Lower leg skin (tissue), 4 donors: ENCODE data around the gene PSMB10. TPM values are rescaled to one million over a fixed set of nuclear protein-coding genes. Genes with fewer than 3 reads are reported as not detected.

Experiments
- DNase-seq, 2 donors: peaks; one replicate each; pipeline ENCODE4 v3.0.0-alpha.2; 2019; ENCODE audit warnings: low spot score in 2 of 2
- H3K4me3 ChIP-seq: fragments of 200-600 bp; sonication (generic); 2 replicates; pipeline ENCODE4 v1.5.1; 2017; ENCODE audit warnings: mild to moderate bottlenecking, low read depth; ENCODE audit not compliant: poor library complexity, severe bottlenecking
- POLR2A ChIP-seq, 2 donors: fragments of 450-650 bp; IDR thresholded peaks; one replicate each; pipeline ENCODE4 v1.6.1; 2016 to 2017; ENCODE audit warnings: antibody characterized with exemption in 2 of 2, mild to moderate bottlenecking in 1 of 2, moderate library complexity in 1 of 2
- WGBS, 2 donors: methylation state at CpG; one replicate each; pipeline ENCODE4 v1.1.5; 2018; 5-methylcytosine and 5-hydroxymethylcytosine counted together
- intact Hi-C: fragments of 100-400 bp; cut with DNase I; formaldehyde crosslinking; loops from one replicate; pipeline ENCODE4 v1.15.0; 2023; ENCODE audit warnings: low total_unique reads
- total RNA-seq, 4 donors: library from RNA; depleted of rRNA; stranded (reverse); fragments of >200 nt; gene quantifications; one replicate each; pipeline ENCODE4 v1.1.0, GENCODE V29; 2016
- TF ChIP-seq, protein P1 (sequence below), 3 donors: fragments of 450-650 bp; IDR thresholded peaks; one replicate each; pipeline ENCODE4 v1.5.1; 2016; ENCODE audit warnings: antibody characterized with exemption in 3 of 3, mild to moderate bottlenecking in 3 of 3, moderate library complexity in 2 of 3

PSMB10 gene
- total RNA-seq, 4 donors from 2014 or later: 11.4 to 20.4 (median 17.8) TPM

DNA sequence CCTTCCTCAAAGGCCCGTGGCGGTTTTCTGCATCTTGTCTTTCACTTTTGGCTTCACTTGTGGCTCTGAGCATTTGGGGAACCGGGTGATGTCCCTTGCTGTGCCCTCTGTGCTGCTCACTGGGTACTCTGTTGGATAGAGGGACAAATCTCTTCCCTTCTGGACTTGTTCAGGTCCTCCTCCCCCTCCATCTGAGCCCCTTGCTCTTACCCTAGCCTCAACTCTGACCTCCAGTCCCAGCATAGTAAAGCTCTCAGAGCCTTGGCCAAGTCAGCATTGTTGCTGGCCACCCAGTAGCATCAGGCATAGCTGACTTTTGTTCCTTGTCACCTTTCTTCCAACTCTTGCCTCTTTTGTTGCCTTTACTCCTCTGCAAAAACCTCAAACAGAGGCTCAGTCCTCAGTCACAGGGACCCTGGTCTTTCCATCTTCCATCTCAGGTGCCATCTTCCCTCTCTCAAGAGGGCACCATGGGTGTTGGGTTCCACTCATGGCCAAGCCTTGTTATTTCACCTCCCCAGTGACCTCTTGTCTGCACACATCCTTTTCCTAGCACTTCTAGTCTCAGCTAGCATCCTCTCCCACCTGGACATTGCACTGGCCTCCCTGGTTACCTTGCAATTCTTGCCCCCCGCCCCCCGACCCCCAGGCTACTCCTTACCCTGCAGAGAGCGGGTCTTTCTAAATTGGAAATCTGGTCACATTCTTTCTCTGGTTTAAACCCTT is 393 bp upstream of the PSMB10 start:
- TF ChIP-seq POLR2A (IDR thresholded peaks at IDR 0.05): no peak
- TF ChIP-seq, protein P1, sequence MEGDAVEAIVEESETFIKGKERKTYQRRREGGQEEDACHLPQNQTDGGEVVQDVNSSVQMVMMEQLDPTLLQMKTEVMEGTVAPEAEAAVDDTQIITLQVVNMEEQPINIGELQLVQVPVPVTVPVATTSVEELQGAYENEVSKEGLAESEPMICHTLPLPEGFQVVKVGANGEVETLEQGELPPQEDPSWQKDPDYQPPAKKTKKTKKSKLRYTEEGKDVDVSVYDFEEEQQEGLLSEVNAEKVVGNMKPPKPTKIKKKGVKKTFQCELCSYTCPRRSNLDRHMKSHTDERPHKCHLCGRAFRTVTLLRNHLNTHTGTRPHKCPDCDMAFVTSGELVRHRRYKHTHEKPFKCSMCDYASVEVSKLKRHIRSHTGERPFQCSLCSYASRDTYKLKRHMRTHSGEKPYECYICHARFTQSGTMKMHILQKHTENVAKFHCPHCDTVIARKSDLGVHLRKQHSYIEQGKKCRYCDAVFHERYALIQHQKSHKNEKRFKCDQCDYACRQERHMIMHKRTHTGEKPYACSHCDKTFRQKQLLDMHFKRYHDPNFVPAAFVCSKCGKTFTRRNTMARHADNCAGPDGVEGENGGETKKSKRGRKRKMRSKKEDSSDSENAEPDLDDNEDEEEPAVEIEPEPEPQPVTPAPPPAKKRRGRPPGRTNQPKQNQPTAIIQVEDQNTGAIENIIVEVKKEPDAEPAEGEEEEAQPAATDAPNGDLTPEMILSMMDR (IDR thresholded peaks at IDR 0.05): no peak
- 43 to 46% methylated on average over 6 of the region's 6 CpGs for WGBS, 2 donors
- no peak for DNase-seq
- intact Hi-C loops: no loop called here
- peak overlapping the region; percentile 71 for H3K4me3 ChIP-seq

- H3K4me3 ChIP-seq: peak overlapping the region; percentile 71
- 2% methylated on average over 42 of the region's 55 CpGs for WGBS, 2 donors
- DNase-seq: peak; percentile 96 to 99
- intact Hi-C loops: no loop called here
- TF ChIP-seq, protein P1 (IDR thresholded peaks at IDR 0.05): no peak
- peak in 1 of 2 donors; percentile 13 for TF ChIP-seq POLR2A (IDR thresholded peaks at IDR 0.05)
Observed at GRCh38 chr16:67935402-67936123, 1.1 kb downstream of the PSMB10 start.

GRCh38 chr16:67935101-67935401 is 1.6 kb downstream of the PSMB10 start:
- TF ChIP-seq, protein P1 (IDR thresholded peaks at IDR 0.05): no peak
- no peak for TF ChIP-seq POLR2A (IDR thresholded peaks at IDR 0.05)
- whole genome bisulfite sequencing, 2 donors: 37% methylated on average over 13 of the region's 13 CpGs
- intact Hi-C loops: no loop called here
- peak overlapping the region; percentile 7 for H3K4me3 ChIP-seq
- DNase-seq: no peak

DNA sequence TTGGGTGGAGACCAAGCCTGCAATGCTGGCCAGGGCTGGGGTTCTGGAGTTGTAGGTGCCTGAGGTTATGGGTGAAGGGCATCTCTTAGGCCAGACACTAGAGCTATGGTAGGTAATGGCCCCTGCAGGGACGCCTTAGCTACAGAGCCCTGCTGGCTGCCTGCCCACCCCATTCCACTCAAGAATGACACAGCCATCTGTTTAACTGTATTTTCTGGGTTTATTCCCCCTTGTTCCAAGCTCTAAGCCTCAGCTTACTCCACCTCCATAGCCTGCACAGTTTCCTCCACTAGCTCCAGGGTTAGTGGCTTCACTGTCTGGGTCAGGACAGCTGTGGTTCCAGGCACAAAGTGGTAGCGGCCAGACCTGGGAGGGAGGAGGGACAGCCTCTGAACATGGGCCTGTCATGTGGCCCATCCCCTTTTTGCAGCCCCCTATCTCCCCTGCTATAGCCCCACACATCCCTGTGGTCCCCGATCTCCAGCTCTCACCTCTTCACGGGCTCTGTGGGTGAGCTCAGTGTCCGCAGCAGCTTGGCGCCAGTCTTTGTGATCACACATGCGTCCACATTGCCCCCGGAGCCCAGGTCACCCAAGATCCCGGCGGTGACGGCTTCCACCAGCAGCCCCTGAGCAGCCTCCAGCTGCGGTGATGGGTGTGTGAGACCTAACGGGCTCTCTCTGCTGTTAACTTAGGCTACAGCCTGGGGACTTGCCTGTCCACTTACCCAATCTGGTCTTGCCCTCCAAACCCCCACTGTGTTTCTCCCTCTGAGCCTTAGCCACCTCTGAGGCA is 2.1 kb downstream of the PSMB10 start:
- TF ChIP-seq, protein P1 (IDR thresholded peaks at IDR 0.05): no peak
- TF ChIP-seq POLR2A (IDR thresholded peaks at IDR 0.05): no peak
- DNase-seq: peak in 1 of 2 donors; percentile 87
- no peak overlapping the region for H3K4me3 ChIP-seq
- intact Hi-C loops: no loop called here
- WGBS, 2 donors: 60 to 65% methylated on average over 6 to 13 of the region's 13 CpGs

DNA sequence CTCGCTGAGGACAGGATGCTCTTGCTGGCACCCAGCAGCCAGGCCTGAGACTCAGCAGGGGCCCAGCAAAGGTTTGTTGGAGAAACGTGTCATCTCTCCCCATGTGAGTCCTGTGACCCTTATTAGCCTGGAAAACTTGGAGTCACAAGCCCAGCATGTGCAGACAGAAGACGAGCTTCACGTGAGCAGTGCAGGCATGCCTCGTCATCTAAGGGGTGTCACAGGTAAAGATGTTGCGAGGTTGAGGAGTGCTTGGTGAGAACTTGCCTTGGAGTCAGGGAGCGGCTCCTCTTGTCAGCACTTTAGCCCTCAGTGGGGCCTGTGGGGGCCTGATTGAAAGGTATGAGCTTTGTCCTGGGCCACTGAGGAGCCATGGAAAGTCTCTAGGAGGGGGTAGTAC is 2.8 kb downstream of the PSMB10 start:
- no peak for DNase-seq
- intact Hi-C loops: no loop called here
- no peak overlapping the region for H3K4me3 ChIP-seq
- WGBS, 2 donors: 56 to 66% methylated on average over 6 to 7 of the region's 7 CpGs
- no peak for TF ChIP-seq POLR2A (IDR thresholded peaks at IDR 0.05)
- TF ChIP-seq, protein P1 (IDR thresholded peaks at IDR 0.05): no peak
